HFF-Myc (cell line): ENCODE data around the gene TPRN.

Experiments used
- DNase-seq: peaks from one replicate; pipeline ENCODE4 v3.0.0-alpha.2; 2011; ENCODE audit warnings: low read depth; ENCODE audit errors: extremely low read depth
- H3K4me3 ChIP-seq: replicated peaks from 2 replicates; pipeline ENCODE4 v1.5.1; 2011; ENCODE audit warnings: low read depth, mild to moderate bottlenecking, control low read depth, low read length
- TF ChIP-seq, protein P1 (sequence below): IDR thresholded peaks from 2 replicates; pipeline ENCODE4 v1.5.1; 2012; ENCODE audit warnings: mild to moderate bottlenecking, low read depth, low read length, control low read depth; ENCODE audit errors: missing control alignments

TPRN gene

GRCh38 chr9:137229903-137230704 is 29.6 kb upstream of the TPRN start:
- TF ChIP-seq, protein P1, sequence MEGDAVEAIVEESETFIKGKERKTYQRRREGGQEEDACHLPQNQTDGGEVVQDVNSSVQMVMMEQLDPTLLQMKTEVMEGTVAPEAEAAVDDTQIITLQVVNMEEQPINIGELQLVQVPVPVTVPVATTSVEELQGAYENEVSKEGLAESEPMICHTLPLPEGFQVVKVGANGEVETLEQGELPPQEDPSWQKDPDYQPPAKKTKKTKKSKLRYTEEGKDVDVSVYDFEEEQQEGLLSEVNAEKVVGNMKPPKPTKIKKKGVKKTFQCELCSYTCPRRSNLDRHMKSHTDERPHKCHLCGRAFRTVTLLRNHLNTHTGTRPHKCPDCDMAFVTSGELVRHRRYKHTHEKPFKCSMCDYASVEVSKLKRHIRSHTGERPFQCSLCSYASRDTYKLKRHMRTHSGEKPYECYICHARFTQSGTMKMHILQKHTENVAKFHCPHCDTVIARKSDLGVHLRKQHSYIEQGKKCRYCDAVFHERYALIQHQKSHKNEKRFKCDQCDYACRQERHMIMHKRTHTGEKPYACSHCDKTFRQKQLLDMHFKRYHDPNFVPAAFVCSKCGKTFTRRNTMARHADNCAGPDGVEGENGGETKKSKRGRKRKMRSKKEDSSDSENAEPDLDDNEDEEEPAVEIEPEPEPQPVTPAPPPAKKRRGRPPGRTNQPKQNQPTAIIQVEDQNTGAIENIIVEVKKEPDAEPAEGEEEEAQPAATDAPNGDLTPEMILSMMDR: no peak
- no peak for DNase-seq
- H3K4me3 ChIP-seq: no peak overlapping the region

DNA sequence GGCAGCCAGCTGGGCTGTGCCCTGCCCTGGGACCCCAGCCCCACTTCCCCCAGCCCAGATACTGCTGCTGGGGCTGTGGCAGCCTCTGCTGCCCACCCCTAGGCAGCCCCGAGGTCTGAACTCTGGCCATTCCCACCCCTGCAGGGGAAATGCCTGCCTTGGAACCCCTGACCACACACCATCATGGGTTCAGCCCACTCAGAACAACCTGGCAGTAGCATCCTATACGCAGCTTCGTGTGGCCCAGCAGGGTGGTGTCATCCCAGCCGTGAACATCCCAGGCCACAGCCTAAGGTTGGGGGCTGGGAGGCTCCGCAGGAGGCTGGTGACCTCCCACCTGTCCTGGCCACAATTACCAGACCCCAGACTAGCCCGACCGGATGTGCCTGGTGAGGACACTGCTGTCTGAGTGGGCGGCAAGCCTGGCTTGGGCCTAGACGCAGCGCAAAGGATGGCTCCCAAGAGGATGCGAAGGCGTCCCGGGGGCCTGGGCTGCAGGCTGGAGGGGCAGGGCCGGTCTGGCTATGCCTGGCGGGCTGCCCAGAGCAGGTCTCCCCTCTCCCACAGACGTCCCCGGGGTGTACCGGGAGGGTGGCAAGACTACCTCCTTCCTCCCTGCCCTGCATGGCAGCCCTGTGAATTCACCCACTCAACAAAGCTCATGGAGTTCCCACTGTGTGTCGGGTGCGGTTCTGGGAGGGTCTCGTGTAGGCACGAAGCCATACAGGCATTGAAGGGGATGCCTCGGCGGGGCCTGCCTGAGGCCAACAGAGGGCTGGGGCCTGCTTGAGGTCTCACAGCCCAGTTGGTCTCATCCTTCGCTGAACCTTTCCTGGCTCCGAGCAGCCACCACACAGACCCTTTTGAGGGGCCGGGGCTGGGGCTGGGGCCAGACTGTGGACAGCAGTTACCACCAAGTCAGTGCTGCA is 28.7 kb upstream of the TPRN start:
- DNase-seq: no peak
- H3K4me3 ChIP-seq: no peak overlapping the region
- TF ChIP-seq, protein P1: no peak

GRCh38 chr9:137228506-137228967 is 28.0 kb upstream of the TPRN start:
- H3K4me3 ChIP-seq: no peak overlapping the region
- TF ChIP-seq, protein P1: no peak
- no peak for DNase-seq

DNA sequence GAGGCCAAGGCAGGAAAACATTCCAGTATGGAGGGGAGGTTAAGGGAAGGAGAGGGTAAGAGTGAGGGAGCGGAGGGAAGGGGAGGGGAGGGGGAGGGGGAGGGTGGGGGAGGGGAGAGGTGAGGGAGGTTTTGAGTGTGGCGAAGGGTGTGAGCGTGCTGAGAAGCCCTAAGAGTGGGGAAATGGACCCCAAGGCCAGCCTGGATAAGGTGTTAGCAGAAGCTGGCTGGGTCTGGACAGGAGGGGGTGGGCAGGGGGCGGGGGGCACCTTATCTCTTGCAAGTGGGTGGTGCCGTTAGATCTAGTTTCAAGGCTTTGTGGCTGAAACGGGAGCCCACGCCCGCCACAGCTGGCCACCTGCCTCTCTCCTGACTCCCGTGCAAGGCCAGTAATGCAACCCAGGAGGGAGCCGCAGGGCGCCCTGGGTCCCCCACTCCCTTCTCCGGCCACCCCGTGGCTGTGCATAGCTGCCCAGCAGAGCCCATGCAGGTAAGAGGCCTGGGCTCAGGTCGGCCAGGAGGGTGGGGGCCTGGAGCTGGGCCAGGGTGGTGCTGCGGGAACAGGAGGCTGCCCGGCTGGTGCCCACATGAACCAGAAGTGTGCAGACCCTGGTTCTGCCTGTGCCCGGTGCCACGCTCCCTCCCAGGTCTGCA is 27.4 kb upstream of the TPRN start:
- H3K4me3 ChIP-seq: no peak overlapping the region
- DNase-seq: no peak
- TF ChIP-seq, protein P1: no peak

- no peak within 1 kb of the TSS for H3K4me3 ChIP-seq
- peak; percentile 38 for DNase-seq
- TF ChIP-seq, protein P1: peak; percentile 87
Observed at GRCh38 chr9:137227054-137227852, 26.7 kb upstream of the TPRN start, which contains the start of gene RNF224. RNF224 (plus strand) TSS chr9:137227502; CDS start chr9:137228336, 834 bp downstream.
